SJSA1 (cell line): Measurements from ENCODE around the gene RAVER2. TPM values are rescaled to one million over a fixed set of nuclear protein-coding genes. Genes with fewer than 3 reads are reported as not detected.
"Not testable (repeated sequence)": the region's sequence is repeated elsewhere in the genome, so short reads cannot be mapped to it uniquely, and the experiment has no call there.

ENCODE experiments used
- DNase-seq, 2 experiments: peaks; one replicate each; pipeline ENCODE4 v3.0.0-alpha.2; 2015 to 2020; ENCODE audit warnings: low spot score in 2 of 2, low read depth in 1 of 2
- H3K27ac ChIP-seq: fragments of 250-450 bp; sonication (Bioruptor Pico); 2 replicates; pipeline ENCODE4 v1.5.1; 2020; ENCODE audit warnings: mild to moderate bottlenecking, moderate library complexity
- H3K27me3 ChIP-seq: fragments of 250-450 bp; sonication (Bioruptor Pico); replicated peaks from 2 replicates; pipeline ENCODE4 v1.5.1; 2020; ENCODE audit warnings: mild to moderate bottlenecking, moderate library complexity
- H3K36me3 ChIP-seq: fragments of 250-450 bp; sonication (Bioruptor Pico); 2 replicates; pipeline ENCODE4 v1.5.1; 2020; ENCODE audit warnings: mild to moderate bottlenecking
- H3K4me1 ChIP-seq: fragments of 250-450 bp; sonication (Bioruptor Pico); replicated peaks from 2 replicates; pipeline ENCODE4 v1.6.1; 2021; ENCODE audit warnings: mild to moderate bottlenecking
- H3K4me3 ChIP-seq: fragments of 250-450 bp; sonication (Bioruptor Pico); 2 replicates; pipeline ENCODE4 v1.5.1; 2020; ENCODE audit warnings: mild to moderate bottlenecking
- H3K9me3 ChIP-seq: fragments of 250-450 bp; sonication (Bioruptor Pico); replicated peaks from 2 replicates; pipeline ENCODE4 v1.5.1; 2020; ENCODE audit warnings: mild to moderate bottlenecking
- total RNA-seq: library from RNA; depleted of rRNA; stranded (reverse); fragments of >200 nt; shearing (Covaris generic); gene quantifications from 2 replicates; pipeline ENCODE4 v1.2.3, GENCODE V29; 2014

The RAVER2 gene
- total RNA-seq, 1 experiment from 2014 or later: 0.47 TPM

- no peaks in the 10 kb centered on the region for H3K36me3 ChIP-seq
- no peak overlapping the region for H3K27ac ChIP-seq
- peaks cover 3% of the 10 kb centered on the region; the same call in 1 of the 2 replicates for H3K27me3 ChIP-seq
- no peaks in the 10 kb centered on the region for H3K9me3 ChIP-seq
- H3K4me1 ChIP-seq: no peaks in the 10 kb centered on the region
- no peak for DNase-seq
- H3K4me3 ChIP-seq: no peak overlapping the region
Observed at GRCh38 chr1:64727861-64728260, 17.0 kb upstream of the RAVER2 start.

GRCh38 chr1:64733581-64734286 lies 11.1 kb upstream of the RAVER2 start:
- no peak overlapping the region for H3K4me3 ChIP-seq
- no peak for DNase-seq
- H3K27me3 ChIP-seq: no peaks in the 10 kb centered on the region
- H3K9me3 ChIP-seq: no peaks in the 10 kb centered on the region
- H3K4me1 ChIP-seq: no peaks in the 10 kb centered on the region
- no peaks in the 10 kb centered on the region for H3K36me3 ChIP-seq
- H3K27ac ChIP-seq: no peak overlapping the region

- no peak for DNase-seq
- H3K4me1 ChIP-seq: no peaks in the 10 kb centered on the region
- no peak overlapping the region for H3K4me3 ChIP-seq
- no peak overlapping the region for H3K27ac ChIP-seq
- H3K9me3 ChIP-seq: no peaks in the 10 kb centered on the region
- H3K36me3 ChIP-seq: no peaks in the 10 kb centered on the region
- H3K27me3 ChIP-seq: no peaks in the 10 kb centered on the region
Observed at GRCh38 chr1:64734287-64734652, 10.6 kb upstream of the RAVER2 start.

- H3K27me3 ChIP-seq: peaks cover 26% of the 10 kb centered on the region
- H3K4me1 ChIP-seq: peaks cover 12% of the 10 kb centered on the region
- not testable (repeated sequence) for H3K36me3 ChIP-seq, H3K9me3 ChIP-seq, DNase-seq, H3K4me3 ChIP-seq, H3K27ac ChIP-seq
Observed at GRCh38 chr1:64740687-64741086, 4.2 kb upstream of the RAVER2 start.

GRCh38 chr1:64743954-64744491 lies 852 bp upstream of the RAVER2 start:
- no peaks in the 10 kb centered on the region for H3K36me3 ChIP-seq
- H3K27ac ChIP-seq: no peak overlapping the region
- H3K4me3 ChIP-seq: no peak overlapping the region; the same call in 1 of the 2 replicates
- no peak for DNase-seq
- no peaks in the 10 kb centered on the region for H3K9me3 ChIP-seq
- peaks cover 12% of the 10 kb centered on the region for H3K4me1 ChIP-seq
- peaks cover 37% of the 10 kb centered on the region for H3K27me3 ChIP-seq

- Histone ChIP-seq H3K9me3 (no peaks in the 10 kb centered on the region), H3K4me1 (peaks cover 12% of the 10 kb centered on the region), H3K4me3 (peak overlapping the region; percentile 39), H3K36me3 (no peaks in the 10 kb centered on the region), H3K27ac (no peak overlapping the region), H3K27me3 (peaks cover 37% of the 10 kb centered on the region)
- DNase-seq: no peak
Observed at GRCh38 chr1:64745181-64745985, 508 bp downstream of the RAVER2 start.

GRCh38 chr1:64745986-64746940 lies 1.4 kb downstream of the RAVER2 start:
- Histone ChIP-seq H3K9me3 (no peaks in the 10 kb centered on the region), H3K4me1 (peaks cover 12% of the 10 kb centered on the region), H3K27ac (no peak overlapping the region), H3K27me3 (peaks cover 43% of the 10 kb centered on the region), H3K36me3 (no peaks in the 10 kb centered on the region), H3K4me3 (no peak overlapping the region)
- DNase-seq: no peak

- DNase-seq: no peak
- Histone ChIP-seq H3K9me3 (no peaks in the 10 kb centered on the region), H3K27ac (no peak overlapping the region), H3K4me1 (peaks cover 12% of the 10 kb centered on the region), H3K36me3 (no peaks in the 10 kb centered on the region), H3K4me3 (no peak overlapping the region), H3K27me3 (peaks cover 36% of the 10 kb centered on the region)
Observed at GRCh38 chr1:64748222-64748621, 3.3 kb downstream of the RAVER2 start.

GRCh38 chr1:64748706-64749105 lies 3.8 kb downstream of the RAVER2 start:
- Histone ChIP-seq H3K4me3 (no peak overlapping the region), H3K27me3 (peaks cover 31% of the 10 kb centered on the region), H3K4me1 (peaks cover 12% of the 10 kb centered on the region), H3K36me3 (no peaks in the 10 kb centered on the region), H3K9me3 (no peaks in the 10 kb centered on the region), H3K27ac (no peak overlapping the region)
- no peak for DNase-seq

- H3K27ac ChIP-seq: no peak overlapping the region
- DNase-seq: no peak
- peaks cover 23% of the 10 kb centered on the region for H3K27me3 ChIP-seq
- no peaks in the 10 kb centered on the region for H3K36me3 ChIP-seq
- no peak overlapping the region for H3K4me3 ChIP-seq
- peaks cover 4% of the 10 kb centered on the region; the same call in 1 of the 2 replicates for H3K4me1 ChIP-seq
- H3K9me3 ChIP-seq: no peaks in the 10 kb centered on the region
Observed at GRCh38 chr1:64750092-64750491, 5.2 kb downstream of the RAVER2 start.

GRCh38 chr1:64750875-64751274 lies 6.0 kb downstream of the RAVER2 start:
- no peaks in the 10 kb centered on the region for H3K4me1 ChIP-seq
- H3K27ac ChIP-seq: no peak overlapping the region
- no peak for DNase-seq

GRCh38 chr1:64754173-64754572 lies 9.3 kb downstream of the RAVER2 start:
- Histone ChIP-seq H3K27ac (no peak overlapping the region), H3K4me1 (no peaks in the 10 kb centered on the region), H3K27me3 (peaks cover 6% of the 10 kb centered on the region; the same call in 1 of the 2 replicates), H3K36me3 (no peaks in the 10 kb centered on the region), H3K4me3 (no peak overlapping the region), H3K9me3 (no peaks in the 10 kb centered on the region)
- no peak for DNase-seq

More at GRCh38 chr1:64750875-64751274, 6.0 kb downstream of the RAVER2 start:
- Histone ChIP-seq H3K9me3 (no peaks in the 10 kb centered on the region), H3K4me3 (no peak overlapping the region), H3K27me3 (peaks cover 16% of the 10 kb centered on the region), H3K36me3 (no peaks in the 10 kb centered on the region)

- peaks cover 6% of the 10 kb centered on the region; the same call in 1 of the 2 replicates for H3K27me3 ChIP-seq
- no peak for DNase-seq
- no peaks in the 10 kb centered on the region for H3K36me3 ChIP-seq
- H3K4me1 ChIP-seq: no peaks in the 10 kb centered on the region
- H3K4me3 ChIP-seq: no peak overlapping the region
- no peaks in the 10 kb centered on the region for H3K9me3 ChIP-seq
- H3K27ac ChIP-seq: no peak overlapping the region
Observed at GRCh38 chr1:64755361-64755760, 10.5 kb downstream of the RAVER2 start.
